GM18519 (cell line): ENCODE data around the gene PPP1R12A.
"Not testable (repeated sequence)": the region's sequence is repeated elsewhere in the genome, so short reads cannot be mapped to it uniquely, and the experiment has no call there.

Experiments
- ATAC-seq: cut with Tn5 transposase; IDR thresholded peaks from one replicate; pipeline ENCODE4 v1.9.1; 2021; ENCODE audit warnings: mild to moderate bottlenecking, moderate library complexity; ENCODE audit not compliant: unreplicated experiment, low FRiP score

Gene PPP1R12A

DNA sequence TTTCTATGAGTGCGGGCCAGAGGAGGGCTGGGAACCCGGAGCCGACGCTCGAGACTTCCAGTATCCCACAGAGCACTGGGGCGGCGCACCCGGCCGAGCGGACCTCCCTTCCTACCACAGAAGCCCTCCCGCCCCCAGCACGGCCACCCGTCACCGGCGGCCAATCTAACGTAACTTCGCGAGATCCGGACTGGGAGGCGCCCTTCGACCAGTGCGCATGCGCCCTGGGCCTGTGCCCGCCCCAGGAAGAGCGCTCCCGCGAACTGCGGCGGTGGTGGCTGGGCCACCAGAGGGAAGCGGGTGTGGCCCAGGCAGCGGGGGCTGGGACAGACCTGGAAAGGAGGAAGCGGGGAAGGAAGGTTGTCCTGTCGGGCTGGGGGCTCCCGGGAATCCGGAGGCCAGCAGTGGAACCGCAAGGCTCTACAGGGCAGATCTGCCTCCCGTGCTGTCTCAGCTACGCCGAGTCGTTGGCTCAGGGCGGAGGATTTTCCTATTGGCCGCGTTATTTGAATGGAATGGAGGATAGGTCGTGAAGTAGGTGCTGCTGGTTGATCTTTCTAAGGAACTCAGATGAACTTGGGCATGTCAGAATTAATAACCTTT, at the start of gene PPP1R12A:
Gene PPP1R12A, minus strand, starts transcription at position 77 of the 603 bp plus-strand sequence. CDS start 166 bp downstream, outside the sequence.
- peak; percentile 83 for ATAC-seq

- ATAC-seq = no peak
Observed at GRCh38 chr12:79983986-79984620, 49.2 kb upstream of the PPP1R12A start.

DNA sequence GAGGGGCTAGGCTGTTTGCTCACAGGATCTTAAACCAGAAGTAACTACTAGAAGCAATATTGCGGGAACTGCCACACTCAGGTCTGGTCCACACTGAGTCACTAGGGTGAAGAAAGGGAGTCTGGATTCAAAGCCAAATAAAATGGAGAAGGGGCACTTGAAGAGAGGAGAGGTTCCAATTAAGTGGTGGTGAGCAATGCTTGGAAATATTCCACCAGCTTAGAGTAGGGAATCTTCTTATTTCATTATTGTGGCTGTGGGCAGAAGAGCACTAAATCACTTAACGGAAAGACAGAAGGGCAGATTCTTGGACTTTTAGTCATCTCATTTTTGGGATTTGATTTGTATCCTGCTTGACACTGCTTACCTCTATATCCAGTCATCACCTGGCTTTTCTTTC, 48.6 kb upstream of the PPP1R12A start:
- no peak for ATAC-seq

DNA sequence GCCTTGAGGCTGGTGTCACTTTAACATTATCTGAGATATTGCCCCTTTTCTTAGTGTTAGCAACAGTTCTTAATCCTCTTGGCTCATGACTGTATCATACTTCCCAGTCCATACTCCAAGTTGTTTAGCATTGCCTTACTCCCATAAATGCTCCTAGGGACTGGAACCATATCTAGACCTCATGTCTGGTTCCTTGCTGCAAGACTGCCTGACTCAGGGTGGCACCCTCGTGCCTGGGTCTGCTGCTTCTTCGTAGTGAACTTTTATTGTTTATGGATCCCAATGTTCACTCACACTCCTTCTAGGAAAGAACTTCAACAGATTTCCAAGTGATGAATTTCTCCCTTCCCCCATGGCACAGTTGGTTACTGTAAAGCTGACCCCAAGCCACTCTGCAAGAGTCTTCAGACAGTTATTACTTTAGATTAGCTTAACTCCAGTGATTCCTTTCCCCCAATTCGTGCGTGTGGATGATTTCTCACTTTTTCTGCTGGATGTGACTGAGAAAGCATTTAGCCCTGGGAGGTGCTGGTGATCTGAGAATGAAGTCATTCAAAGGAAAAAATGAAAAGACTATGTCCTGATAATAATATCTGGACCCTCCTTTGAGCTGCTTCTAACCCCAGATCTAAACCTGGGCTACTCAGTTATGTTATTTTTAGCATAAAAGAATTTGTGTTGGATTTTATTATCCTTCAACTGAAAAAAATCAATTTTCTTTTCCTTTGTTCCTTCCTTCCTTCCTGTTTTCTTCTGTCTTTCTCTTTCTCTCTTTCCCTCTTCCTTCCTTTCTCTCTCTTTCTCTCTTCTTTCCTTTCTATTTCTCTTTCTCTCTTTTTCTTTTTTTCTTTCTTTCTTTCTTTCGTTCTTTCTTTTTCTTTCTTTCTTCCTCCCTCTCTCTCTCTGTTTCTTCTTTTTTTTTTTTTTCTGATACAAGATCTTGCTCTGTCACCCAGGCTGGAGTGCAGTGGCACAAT, 47.5 kb upstream of the PPP1R12A start:
- ATAC-seq = no peak

DNA sequence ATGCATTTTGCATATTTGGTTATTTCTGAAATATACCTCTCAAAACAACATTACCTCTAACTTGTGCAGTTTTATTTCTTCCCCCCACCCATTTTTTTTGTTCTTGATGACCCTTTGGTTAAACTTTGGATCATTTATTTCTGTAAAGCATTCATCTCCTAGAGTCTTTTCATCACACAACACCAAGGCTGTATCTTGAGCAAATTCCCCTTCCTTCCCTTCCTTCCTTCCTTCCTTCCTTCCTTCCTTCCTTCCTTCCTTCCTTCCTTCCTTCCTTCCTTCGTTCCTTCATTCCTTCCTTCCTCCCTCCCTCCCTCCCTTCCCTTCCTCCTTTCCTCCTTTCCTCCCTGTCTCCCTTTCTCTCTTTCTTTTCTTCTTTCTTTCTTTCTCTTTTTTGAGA, 43.8 kb upstream of the PPP1R12A start:
- ATAC-seq = no peak

DNA sequence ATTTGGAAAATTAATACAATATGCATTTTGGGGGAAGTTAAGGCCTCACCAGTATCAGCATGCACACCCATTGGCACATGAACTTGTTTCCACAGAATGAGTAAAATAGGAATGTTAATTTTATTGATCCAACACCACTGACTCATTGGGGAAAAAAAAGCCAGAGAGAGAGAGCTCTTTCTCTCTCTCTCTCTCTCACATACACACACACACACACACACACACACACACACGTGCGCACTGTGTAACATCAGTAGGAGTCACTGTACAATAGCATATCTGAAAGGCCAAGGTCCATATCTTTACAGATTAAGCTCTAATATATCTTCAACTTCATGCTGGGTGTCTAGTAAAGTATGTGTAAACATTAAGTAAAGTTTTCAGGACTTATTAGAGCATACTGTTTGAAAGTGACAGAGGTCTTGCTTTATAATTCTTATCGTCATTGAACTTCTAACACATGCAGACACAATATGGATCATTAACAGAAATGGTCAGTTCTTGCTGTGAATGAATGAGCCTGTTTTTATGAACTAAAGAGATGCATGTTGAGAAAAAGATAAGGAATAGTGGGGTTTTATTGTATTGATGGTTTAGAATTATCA, 43.1 kb upstream of the PPP1R12A start:
- ATAC-seq = not testable (repeated sequence)

DNA sequence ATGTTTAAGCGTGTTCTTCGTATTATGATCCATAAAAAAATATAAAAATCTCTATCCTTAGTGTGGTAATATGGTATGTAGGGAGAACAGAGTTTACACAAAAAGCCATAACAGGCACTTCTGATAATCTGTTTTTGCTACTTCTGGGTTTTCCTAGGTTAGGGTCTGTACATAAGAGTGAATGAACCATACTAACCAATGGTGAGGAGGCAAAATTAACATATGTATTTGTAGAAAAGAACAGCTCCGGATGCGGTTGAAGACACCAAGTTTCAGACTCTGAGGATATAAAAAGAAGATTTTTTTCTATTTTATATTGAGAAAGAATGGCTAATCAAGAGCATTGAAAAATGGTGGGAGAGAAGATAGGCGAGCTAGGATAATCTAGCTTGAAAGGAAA, 40.2 kb upstream of the PPP1R12A start:
- ATAC-seq = no peak

DNA sequence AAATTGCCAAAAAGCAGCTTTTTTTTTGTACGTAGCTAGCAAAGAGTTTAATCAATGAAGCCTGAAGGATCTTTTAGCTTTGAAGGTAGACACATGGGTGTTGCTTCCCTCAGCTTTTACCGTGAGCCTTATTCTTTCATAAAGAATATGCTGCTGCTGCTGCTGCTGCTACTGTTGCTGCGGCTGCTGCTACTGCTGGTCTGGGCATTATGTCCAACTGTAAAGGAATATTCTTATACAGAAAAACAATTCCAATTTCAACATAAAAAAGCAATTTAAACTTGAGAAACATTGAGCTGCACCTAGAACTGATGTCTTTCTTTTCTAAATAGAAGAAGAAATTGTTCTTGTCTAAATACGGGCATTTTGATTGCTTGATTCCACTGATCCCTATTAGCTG, 38.9 kb upstream of the PPP1R12A start:
- no peak for ATAC-seq

GRCh38 chr12:79964100-79964627, 29.3 kb upstream of the PPP1R12A start:
- no peak for ATAC-seq

GRCh38 chr12:79961411-79961810, 26.5 kb upstream of the PPP1R12A start:
- no peak for ATAC-seq

DNA sequence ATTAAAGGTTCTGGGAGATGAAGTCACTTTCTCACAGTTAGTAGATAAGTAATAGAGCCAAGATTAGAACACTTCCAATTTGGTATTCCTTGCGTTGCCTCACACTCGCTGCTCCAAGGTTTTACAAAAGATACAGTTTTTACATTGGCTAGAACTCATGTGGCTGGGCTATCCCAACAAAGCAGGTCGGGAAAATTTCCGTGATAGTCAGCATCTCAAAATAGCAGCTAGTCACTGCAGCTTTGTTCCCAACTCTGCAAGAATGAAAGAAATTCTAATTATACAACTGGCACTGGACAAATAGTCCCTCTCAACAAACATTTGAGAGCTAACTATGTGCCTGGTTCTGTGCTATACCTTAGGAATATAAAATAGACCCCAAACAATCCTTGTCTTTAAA, 24.6 kb upstream of the PPP1R12A start:
- ATAC-seq = no peak

DNA sequence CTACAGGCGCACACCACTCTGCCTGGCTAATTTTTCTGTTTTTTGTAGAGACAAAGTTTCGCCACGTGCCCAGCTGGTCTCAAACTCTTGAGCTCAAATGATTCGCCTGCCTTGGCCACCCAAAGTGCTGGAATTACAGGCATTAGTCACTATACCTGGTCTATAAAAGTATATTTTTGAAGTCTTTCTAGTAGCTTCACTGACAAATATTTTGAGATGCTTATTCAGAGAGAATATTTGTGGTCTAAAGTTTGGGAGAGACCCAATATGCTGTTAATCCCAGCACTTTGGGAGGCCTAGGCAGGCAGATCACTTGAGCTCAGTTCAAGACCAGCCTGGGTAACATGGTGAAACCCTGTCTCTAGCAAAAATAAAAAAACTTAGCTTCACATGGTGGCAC, 22.0 kb upstream of the PPP1R12A start:
- no peak for ATAC-seq

GRCh38 chr12:79955561-79955960, 20.7 kb upstream of the PPP1R12A start:
- no peak for ATAC-seq

- no peak for ATAC-seq
Observed at GRCh38 chr12:79954037-79954610, 19.2 kb upstream of the PPP1R12A start.

DNA sequence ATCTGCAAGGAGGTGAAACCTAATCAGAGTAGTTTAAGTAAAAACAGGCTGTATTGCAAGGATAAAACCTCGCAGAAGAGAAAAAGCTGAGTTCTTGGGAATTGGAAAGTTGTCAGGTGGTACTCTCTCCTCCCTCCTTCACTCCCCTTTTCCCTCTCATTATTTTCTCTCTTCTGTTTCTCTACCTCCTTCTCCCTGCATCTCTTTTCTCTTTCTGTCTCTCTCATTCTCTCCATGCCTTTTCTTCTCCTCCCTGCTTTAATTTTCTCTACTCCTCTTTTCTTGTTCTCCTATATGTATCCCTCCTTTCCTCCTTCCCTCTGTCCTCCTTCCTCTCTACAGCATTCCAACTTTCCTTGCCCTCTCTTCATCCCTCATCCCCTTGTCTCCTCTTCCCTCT, 14.2 kb upstream of the PPP1R12A start:
- ATAC-seq = no peak

DNA sequence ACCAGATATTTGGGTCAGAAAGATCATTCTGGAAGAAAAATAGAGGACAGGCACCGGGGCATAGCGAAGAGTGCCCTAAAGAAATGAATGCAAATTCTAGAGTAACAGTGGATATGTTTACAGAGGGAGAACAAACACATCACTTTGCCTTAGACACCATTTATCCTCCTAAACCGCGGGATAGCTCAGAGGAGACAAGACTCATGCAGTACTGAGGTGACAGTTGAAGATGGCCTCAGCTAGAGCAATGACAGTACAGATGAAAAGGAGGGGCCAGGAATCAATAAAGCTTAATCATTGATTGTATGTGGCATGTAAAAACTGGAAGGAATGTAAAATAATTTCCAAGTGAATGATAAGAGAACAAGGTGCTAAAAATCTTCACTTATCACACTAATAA, 10.5 kb upstream of the PPP1R12A start:
- ATAC-seq = no peak

- ATAC-seq = no peak
Observed at GRCh38 chr12:79944565-79944964, 9.7 kb upstream of the PPP1R12A start.

- not testable (repeated sequence) for ATAC-seq
Observed at GRCh38 chr12:79942846-79943245, 7.9 kb upstream of the PPP1R12A start.

DNA sequence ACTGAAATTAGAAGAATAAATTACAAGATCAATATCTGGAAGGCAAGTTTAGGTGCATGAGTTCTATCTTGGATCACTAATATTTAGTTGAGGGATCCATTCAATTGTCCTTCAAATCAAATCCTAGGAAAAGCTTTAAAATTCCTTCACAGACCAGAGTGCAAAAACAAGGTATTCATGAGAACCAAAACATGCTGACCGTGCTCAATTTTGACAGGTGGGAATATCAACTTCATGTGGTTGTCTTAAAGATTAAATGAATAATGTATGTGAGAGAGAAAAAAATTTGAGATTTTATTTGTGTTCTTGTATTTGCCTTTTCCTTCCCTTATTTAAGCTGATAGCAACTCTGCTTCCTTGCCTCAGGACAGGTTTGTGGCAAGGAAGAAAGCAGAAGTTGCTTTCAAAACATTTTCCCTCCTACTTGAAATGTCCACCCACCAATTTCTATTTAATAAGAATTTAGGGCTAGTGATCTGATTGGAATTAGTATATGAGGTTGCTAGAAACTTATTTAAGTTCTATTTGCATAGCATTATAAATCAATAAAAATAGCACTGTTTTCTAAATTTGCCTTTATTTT, 4.9 kb upstream of the PPP1R12A start:
- ATAC-seq = no peak

GRCh38 chr12:79938843-79939242, 3.9 kb upstream of the PPP1R12A start:
- ATAC-seq = no peak
